HG02870 (cell line): ENCODE data around the gene FRMD4A.
"Not testable (repeated sequence)": the region's sequence is repeated elsewhere in the genome, so short reads cannot be mapped to it uniquely, and the experiment has no call there.

ENCODE experiments used
- ATAC-seq: cut with Tn5 transposase; IDR thresholded peaks from one replicate; pipeline ENCODE4 v1.9.1; 2021; ENCODE audit warnings: mild to moderate bottlenecking, moderate library complexity; ENCODE audit not compliant: unreplicated experiment

The FRMD4A gene

GRCh38 chr10:13865758-13866491, 464.8 kb downstream of the FRMD4A start:
- ATAC-seq: no peak

GRCh38 chr10:13865220-13865619, 465.5 kb downstream of the FRMD4A start:
- ATAC-seq: not testable (repeated sequence)

- ATAC-seq: no peak
Observed at GRCh38 chr10:13862546-13863233, 468.0 kb downstream of the FRMD4A start.

- ATAC-seq: no peak
Observed at GRCh38 chr10:13860886-13861285, 469.8 kb downstream of the FRMD4A start.

- ATAC-seq: no peak
Observed at GRCh38 chr10:13859979-13860654, 470.6 kb downstream of the FRMD4A start.

- ATAC-seq: no peak
Observed at GRCh38 chr10:13858709-13859108, 472.0 kb downstream of the FRMD4A start.

GRCh38 chr10:13857451-13857850, 473.3 kb downstream of the FRMD4A start:
- no peak for ATAC-seq

GRCh38 chr10:13853854-13854253, 476.9 kb downstream of the FRMD4A start:
- ATAC-seq: no peak

- no peak for ATAC-seq
Observed at GRCh38 chr10:13852872-13853271, 477.9 kb downstream of the FRMD4A start.

GRCh38 chr10:13851906-13852305, 478.8 kb downstream of the FRMD4A start:
- ATAC-seq: no peak

- ATAC-seq: no peak
Observed at GRCh38 chr10:13848520-13849445, 481.9 kb downstream of the FRMD4A start.

- no peak for ATAC-seq
Observed at GRCh38 chr10:13847201-13847631, 483.5 kb downstream of the FRMD4A start.

- no peak for ATAC-seq
Observed at GRCh38 chr10:13845897-13846296, 484.8 kb downstream of the FRMD4A start.

- ATAC-seq: no peak
Observed at GRCh38 chr10:13844651-13845050, 486.1 kb downstream of the FRMD4A start.

GRCh38 chr10:13842117-13842516, 488.6 kb downstream of the FRMD4A start:
- no peak for ATAC-seq

GRCh38 chr10:13840036-13840435, 490.7 kb downstream of the FRMD4A start:
- ATAC-seq: no peak

GRCh38 chr10:13839430-13839990, 491.2 kb downstream of the FRMD4A start:
- ATAC-seq: no peak

- ATAC-seq: no peak
Observed at GRCh38 chr10:13839030-13839429, 491.7 kb downstream of the FRMD4A start.

GRCh38 chr10:13837966-13838365, 492.8 kb downstream of the FRMD4A start:
- ATAC-seq: no peak

GRCh38 chr10:13834581-13835286, 496.0 kb downstream of the FRMD4A start:
- ATAC-seq: no peak
